AG04450 (cell line): ENCODE measurements around the gene NUP210. TPM values are rescaled to one million over a fixed set of nuclear protein-coding genes. Genes with fewer than 3 reads are reported as not detected.

Source experiments
- CTCF ChIA-PET: fragments of 300-600, 350-600 bp; formaldehyde crosslinking; extraction: SDS; loops from one replicate; lab custom pipeline; 2022; ENCODE audit warnings: antibody characterized with exemption, inconsistent platforms; lab: Charles Lee
- POLR2A ChIA-PET: fragments of 350-600 bp; formaldehyde crosslinking; extraction: SDS; loops from one replicate; lab custom pipeline; 2021; ENCODE audit warnings: antibody characterized with exemption, inconsistent platforms; lab: Yijun Ruan, JAX
- DNase-seq: peaks from one replicate; pipeline ENCODE4 v3.0.0-alpha.2; 2011; ENCODE audit warnings: low read depth, low spot score
- H3K27ac ChIP-seq: one replicate; pipeline ENCODE4 v1.5.1; 2012; ENCODE audit warnings: low read depth, low read length, control low read depth
- H3K27me3 ChIP-seq: one replicate; pipeline ENCODE4 v1.6.0; 2012; ENCODE audit warnings: low read length; ENCODE audit not compliant: control insufficient read depth, insufficient read depth
- H3K4me3 ChIP-seq: 2 replicates; pipeline ENCODE4 v1.5.1; 2011; ENCODE audit warnings: mild to moderate bottlenecking, low read depth, low read length, control low read depth
- H3K9me3 ChIP-seq: 2 replicates; pipeline ENCODE4 v1.5.1; 2012; ENCODE audit warnings: low read length; ENCODE audit not compliant: control insufficient read depth, insufficient read depth
- polyA plus RNA-seq: library from polyadenylated mRNA; depleted of rRNA; stranded (reverse); fragments of >200 nt; gene quantifications from 2 replicates; pipeline ENCODE4 v1.2.3, GENCODE V29; 2011
- TF ChIP-seq, protein P1 (sequence below): IDR thresholded peaks from 2 replicates; pipeline ENCODE4 v1.5.1; 2011; ENCODE audit warnings: low read depth, low read length, control low read depth, inconsistent platforms

Gene NUP210
- polyA plus RNA-seq, 1 experiment: 0.05 TPM

DNA sequence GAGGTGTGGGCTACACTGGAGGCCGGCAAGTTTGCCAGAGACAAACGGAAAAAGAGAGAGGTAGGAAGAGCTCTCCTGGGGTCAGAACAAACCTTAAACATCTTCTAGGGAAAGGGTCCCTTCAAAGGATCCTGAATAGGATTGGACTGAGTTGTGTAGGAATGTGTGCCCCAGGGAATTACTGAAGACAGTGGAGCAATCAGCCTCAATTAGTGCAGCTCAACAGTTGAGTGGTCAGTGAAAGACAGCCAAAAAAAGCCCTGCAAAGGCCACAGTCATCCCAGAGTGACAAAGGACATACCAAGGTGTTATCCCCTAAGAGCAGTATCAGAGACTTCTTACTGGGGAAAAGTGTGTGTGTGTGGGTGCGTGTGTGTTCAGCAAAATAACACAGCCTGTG, 70.3 kb downstream of the NUP210 start:
- Histone ChIP-seq H3K9me3 (no peaks in the 10 kb centered on the region; the same call in 1 of the 2 replicates), H3K27ac (no peak overlapping the region), H3K27me3 (peaks cover 9% of the 10 kb centered on the region), H3K4me3 (no peak overlapping the region)
- TF ChIP-seq, protein P1, sequence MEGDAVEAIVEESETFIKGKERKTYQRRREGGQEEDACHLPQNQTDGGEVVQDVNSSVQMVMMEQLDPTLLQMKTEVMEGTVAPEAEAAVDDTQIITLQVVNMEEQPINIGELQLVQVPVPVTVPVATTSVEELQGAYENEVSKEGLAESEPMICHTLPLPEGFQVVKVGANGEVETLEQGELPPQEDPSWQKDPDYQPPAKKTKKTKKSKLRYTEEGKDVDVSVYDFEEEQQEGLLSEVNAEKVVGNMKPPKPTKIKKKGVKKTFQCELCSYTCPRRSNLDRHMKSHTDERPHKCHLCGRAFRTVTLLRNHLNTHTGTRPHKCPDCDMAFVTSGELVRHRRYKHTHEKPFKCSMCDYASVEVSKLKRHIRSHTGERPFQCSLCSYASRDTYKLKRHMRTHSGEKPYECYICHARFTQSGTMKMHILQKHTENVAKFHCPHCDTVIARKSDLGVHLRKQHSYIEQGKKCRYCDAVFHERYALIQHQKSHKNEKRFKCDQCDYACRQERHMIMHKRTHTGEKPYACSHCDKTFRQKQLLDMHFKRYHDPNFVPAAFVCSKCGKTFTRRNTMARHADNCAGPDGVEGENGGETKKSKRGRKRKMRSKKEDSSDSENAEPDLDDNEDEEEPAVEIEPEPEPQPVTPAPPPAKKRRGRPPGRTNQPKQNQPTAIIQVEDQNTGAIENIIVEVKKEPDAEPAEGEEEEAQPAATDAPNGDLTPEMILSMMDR: no peak
- DNase-seq: no peak
- POLR2A ChIA-PET: no interaction called here
- CTCF ChIA-PET: interaction anchor here (1.6 kb wide), 1 partner anchor 103 kb away, joined by 5 read pairs; no protein-coding TSS in a partner anchor

DNA sequence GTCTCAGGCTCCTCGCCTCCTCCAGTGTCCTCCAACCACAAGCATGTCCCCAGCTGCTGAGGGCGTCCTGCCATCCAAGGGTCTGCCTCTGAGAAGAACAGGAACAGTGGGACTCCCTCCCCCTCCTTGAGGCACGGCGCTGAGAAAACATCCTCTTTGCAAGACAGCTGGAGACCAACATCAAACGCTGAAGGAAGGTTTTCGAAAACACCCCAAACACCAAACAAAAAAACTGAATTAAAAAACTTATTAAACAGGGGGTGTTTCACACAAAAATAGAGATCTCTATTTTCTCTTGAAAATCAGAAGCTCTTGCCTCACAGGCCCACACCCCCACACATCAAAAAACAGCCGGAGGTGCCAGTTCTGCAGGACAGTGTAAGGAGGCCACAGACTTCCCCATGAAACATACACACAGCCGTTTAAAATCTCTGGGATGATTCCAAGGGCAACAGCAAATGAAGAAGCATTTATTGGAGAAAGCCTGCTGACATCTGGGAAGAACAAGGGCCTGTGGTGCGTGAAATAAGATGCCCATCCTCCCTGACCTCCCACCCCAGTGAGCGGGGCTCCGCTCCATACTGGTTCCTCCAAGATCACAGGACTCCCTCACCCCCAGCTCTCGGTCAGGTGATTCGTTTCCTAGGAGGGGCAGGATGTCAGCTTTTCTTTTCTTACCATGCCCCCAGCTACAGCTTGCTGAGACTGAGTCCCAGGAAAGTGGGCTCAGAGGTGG, 71.3 kb downstream of the NUP210 start:
- ChIA-PET CTCF (interaction anchor here (1.3 to 1.6 kb wide), 2 partner anchors 104 kb away, joined by 3 to 5 read pairs; no protein-coding TSS in a partner anchor), POLR2A (no interaction called here)
- peaks cover 8% of the 10 kb centered on the region for H3K27me3 ChIP-seq
- no peaks in the 10 kb centered on the region; the same call in 1 of the 2 replicates for H3K9me3 ChIP-seq
- TF ChIP-seq, protein P1: no peak
- no peak overlapping the region for H3K27ac ChIP-seq
- no peak overlapping the region for H3K4me3 ChIP-seq
- no peak for DNase-seq

DNA sequence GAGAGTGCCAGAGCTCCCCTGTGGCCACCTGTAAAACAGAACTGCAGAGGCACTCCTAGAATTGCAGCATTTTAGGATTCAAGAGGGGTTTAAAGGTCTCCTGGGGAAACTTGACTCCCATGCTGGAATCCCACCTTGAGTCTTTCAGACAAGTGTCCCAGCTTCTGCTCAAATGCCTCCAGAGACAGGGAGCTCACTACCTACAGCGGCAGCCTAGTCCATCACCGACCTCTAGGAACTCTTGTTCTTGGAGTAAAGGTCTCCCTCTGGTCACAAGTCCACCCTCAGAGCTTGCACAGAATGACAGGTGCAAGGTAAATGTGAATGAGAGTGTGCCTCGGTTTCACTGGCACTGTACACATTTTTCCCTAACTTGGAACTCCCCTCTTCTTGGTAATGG, 72.0 kb downstream of the NUP210 start:
- H3K27me3 ChIP-seq: peaks cover 8% of the 10 kb centered on the region
- H3K4me3 ChIP-seq: no peak overlapping the region
- H3K9me3 ChIP-seq: no peaks in the 10 kb centered on the region
- TF ChIP-seq, protein P1: no peak
- ChIA-PET CTCF (interaction anchor here (1.3 to 1.6 kb wide), 2 partner anchors 104 to 105 kb away, joined by 3 to 5 read pairs; no protein-coding TSS in a partner anchor), POLR2A (no interaction called here)
- no peak overlapping the region for H3K27ac ChIP-seq
- no peak for DNase-seq

DNA sequence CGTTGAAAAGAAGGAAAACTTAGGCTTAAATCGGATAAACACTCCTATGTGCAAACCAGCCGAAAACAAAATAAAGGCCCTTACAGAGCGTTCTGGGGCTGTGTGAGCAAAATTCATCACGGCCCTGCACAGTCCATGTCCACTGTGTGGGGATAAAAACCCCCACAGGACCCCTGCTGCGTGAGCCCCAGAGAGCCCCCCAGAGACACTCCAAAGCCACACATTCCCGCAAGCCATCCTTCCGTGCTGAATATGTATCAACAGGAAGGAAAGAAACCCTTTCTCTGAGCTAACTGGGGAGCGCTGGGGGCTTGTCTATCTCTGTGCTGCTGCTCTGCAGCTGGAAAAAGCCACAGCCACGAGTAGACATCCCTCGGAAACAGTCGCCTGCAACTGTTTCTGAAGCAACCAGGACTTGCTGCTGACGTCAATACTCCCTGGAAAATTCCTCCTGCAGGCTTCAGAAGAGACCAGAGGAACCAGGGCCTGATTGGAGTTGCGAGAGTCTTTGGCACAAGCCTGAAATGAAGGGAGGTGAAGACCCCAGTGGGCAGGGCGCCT, 72.7 kb downstream of the NUP210 start:
- H3K9me3 ChIP-seq: no peaks in the 10 kb centered on the region
- no peak for DNase-seq
- no peak overlapping the region for H3K4me3 ChIP-seq
- TF ChIP-seq, protein P1: no peak
- no peak overlapping the region for H3K27ac ChIP-seq
- POLR2A ChIA-PET: no interaction called here
- H3K27me3 ChIP-seq: peaks cover 12% of the 10 kb centered on the region
- CTCF ChIA-PET: interaction anchor here (1.3 kb wide), 1 partner anchor 105 kb away, joined by 3 read pairs; no protein-coding TSS in a partner anchor
